Ovary (tissue), 3 donors: Measurements from ENCODE around the gene PDE3A.

Source experiments
- CTCF ChIP-seq, 3 donors: fragments of 450-650 bp in 2 of 3; fragments of 200-600 bp in 1 of 3; IDR thresholded peaks; one replicate each; pipeline versions ENCODE4 v1.5.1 to v1.8.0; 2016 to 2022; ENCODE audit warnings: antibody characterized with exemption in 3 of 3, mild to moderate bottlenecking in 1 of 3
- POLR2A ChIP-seq: fragments of 450-650 bp; IDR thresholded peaks from one replicate; pipeline ENCODE4 v1.6.1; 2017; ENCODE audit warnings: antibody characterized with exemption, mild to moderate bottlenecking, moderate library complexity
- donor health status: DM: no; HTN: no; CAD: no.

- no peak for TF ChIP-seq POLR2A
- TF ChIP-seq CTCF (IDR thresholded peaks at IDR 0.05) = no peak
Observed at GRCh38 chr12:20469300-20469699, 101.0 kb downstream of the PDE3A start.
